HG02870 (cell line): ENCODE data around the gene GPBP1L1.

Experiments
- ATAC-seq: cut with Tn5 transposase; IDR thresholded peaks from one replicate; pipeline ENCODE4 v1.9.1; 2021; ENCODE audit warnings: mild to moderate bottlenecking, moderate library complexity; ENCODE audit not compliant: unreplicated experiment

GPBP1L1 gene

GRCh38 chr1:45643978-45644377 is 42.4 kb downstream of the GPBP1L1 start:
- ATAC-seq = no peak

DNA sequence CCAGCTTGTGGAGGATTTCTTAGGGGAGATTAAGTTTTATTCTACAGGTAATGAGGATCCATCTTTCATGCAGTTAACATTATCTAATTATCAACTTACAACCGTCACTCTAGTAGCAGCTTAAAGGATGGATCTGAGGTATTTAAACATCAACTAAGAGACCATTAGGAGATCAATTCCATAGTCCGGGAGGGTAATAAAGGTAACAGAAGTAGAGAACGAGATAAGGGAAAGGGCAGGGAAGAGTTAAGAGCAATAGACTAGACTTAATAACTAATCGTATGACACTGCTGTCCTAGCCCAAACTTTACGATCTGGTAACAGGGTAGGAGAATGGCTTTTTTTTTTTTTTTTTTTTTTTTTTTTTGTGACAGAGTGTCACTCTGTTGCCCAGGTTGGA is 43.0 kb downstream of the GPBP1L1 start:
- ATAC-seq = no peak

GRCh38 chr1:45640293-45640692 is 46.0 kb downstream of the GPBP1L1 start:
- no peak for ATAC-seq

DNA sequence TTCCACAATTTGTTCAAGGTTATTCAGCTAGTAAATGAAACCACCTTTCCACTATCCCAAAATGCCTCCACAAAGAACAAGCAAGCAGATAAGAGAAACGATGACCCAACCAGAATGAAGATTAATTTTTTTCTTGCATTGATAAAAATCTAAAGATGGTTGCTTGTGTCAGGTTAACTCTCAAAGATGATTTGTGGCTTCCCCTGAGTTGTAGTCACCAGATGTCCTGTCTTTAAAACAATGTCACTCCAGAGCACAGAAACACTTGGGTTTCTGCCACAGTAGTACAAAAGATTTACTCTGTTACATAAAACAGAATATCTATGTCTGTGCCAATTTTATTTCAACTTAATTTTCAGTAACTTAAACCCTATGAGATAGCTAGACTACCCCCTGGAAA is 51.1 kb downstream of the GPBP1L1 start:
- ATAC-seq = no peak

GRCh38 chr1:45630429-45630828 is 55.9 kb downstream of the GPBP1L1 start:
- ATAC-seq = no peak

- no peak for ATAC-seq
These were observed 57.3 kb downstream of the GPBP1L1 start for GRCh38 chr1:45629035-45629434.

DNA sequence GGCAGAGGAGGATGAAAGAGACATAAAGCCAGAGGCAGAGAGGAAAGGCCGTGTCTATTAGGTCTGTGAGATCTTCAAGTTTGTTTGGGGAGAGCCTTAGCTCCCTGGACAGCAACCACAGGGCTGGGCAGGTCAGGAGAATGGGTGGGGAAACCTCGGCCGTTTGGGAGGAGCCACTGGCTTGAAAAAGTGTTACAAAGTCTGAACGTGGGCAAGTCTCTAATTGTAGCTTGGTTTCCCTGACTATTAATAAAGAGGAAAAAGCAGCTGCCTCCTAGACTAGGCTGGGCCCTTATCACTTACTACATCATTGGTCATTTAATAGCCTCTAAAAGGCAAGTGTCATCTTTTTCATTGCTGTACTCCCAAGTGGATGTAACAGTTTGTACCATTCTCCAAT is 62.4 kb downstream of the GPBP1L1 start, which contains the start of gene CCDC17:
Gene CCDC17 (minus strand): TSS at position 83 of the 400 bp plus-strand sequence. CDS start 145 bp downstream, outside the sequence.
- no peak for ATAC-seq

DNA sequence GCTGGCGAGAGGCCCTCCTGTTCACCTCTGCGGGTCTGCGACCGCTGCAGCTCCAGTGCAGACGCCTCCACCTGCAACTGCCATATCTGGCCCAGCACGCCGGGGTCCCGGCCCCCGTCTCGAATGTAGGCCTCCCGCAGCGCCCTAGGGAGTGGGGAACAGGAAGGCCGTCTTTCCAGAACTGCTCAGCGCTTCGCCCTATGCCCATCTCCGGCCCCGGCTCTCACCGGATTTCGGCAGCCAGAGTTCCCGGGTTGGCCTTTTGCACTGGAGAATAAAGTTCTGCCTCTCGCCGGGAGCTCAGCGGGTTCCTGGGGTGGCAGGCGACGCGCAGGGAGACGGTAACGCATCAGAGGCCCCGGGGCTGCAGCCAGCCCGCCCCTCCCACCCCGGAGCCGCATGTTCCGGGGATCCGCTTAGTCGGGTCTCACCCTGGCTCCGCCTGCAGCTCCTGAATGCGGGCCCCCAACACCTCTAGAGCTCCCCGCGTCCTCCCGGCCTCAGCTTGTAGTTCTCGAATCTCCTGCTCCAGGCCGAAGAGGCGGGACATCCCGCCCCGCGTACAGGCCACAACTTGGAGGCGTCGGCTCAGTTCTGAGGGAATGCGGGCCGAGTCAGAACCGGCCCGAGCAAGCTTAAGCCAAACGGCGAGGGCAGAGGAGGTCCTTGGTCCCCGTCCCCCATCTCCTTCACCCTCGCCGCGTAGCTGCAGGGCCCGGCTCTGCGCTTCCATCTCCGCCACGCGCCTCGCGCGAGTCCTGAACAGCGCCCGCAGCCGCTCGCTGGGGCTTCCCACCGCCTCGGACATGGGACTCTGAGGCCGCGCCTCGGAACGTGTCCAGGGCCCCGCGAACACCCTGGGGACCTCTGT is 63.6 kb downstream of the GPBP1L1 start:
- ATAC-seq = no peak

DNA sequence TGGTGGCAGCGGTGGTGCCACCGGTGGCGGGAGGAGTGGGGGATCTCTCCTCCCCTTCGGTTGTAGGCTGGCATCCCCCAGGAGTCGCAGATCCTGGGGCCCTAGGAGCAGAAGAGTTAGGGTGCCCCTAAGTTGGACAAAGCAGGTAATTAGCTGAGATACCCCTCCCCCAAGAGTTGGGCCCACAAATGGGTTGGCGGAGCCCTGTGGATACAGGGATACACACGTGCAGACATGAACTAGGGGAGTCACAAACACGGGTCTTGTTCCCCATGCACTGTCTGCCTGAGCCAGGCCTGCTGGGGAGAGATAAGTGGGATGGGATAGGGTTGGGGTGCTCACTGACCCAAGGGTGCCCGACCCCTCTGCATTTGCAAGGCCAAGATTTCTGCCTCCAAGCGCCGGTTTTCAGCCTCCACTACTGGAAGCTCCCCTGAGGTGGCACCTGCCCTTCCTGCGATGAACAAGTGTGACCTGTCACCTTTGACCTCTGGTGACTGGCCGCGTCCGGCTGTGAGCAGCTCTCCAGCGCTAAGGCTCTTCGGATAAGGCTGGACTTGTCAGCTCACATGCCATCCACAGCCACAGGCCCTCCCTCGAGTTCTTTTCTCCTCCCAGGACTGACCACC is 64.3 kb downstream of the GPBP1L1 start:
- ATAC-seq = no peak

- ATAC-seq = no peak
These were observed 64.9 kb downstream of the GPBP1L1 start for GRCh38 chr1:45621501-45621836.

DNA sequence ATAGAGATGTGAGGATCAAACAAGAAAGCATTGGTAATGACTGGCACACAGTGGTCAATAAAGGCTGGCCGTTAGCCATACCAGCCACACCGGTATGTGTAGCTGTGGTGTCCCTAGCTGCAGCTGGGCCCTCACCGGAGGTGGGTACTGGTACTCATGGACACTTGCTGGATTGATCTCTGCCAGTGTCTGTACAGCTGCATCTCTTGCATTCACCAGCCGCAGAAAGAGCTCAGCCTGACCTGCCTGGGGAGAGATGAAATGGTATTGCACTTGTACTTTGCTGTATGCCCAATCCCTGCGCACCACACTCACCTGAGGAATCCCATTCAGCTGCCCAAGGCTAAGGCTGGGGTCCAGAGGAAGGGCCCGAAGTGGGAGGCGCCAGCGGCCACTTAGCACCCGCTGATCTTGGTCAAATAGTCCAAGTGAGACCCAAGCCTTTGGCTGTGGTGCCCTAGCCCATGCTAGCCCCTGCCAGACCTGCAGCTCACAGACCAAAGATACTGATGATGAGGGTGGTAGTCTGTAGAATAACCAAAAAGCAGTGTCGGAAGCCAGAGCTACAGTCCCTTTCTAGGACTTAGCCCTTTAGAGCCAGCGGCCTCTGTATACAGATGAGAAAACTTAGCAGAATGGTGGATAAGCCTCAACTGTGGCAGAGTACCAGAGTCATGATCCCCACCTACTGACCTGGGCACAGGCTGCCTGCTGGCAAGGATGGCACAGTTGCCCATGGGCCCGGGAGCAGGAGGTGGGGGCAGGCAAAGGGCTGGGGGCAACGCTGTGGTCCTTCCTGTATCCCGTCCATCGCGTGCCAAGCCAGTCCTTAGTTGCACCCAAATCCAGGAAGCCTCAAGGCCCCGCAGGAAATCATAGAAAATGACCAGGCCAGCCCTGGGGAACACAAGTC is 65.5 kb downstream of the GPBP1L1 start:
- ATAC-seq = no peak

DNA sequence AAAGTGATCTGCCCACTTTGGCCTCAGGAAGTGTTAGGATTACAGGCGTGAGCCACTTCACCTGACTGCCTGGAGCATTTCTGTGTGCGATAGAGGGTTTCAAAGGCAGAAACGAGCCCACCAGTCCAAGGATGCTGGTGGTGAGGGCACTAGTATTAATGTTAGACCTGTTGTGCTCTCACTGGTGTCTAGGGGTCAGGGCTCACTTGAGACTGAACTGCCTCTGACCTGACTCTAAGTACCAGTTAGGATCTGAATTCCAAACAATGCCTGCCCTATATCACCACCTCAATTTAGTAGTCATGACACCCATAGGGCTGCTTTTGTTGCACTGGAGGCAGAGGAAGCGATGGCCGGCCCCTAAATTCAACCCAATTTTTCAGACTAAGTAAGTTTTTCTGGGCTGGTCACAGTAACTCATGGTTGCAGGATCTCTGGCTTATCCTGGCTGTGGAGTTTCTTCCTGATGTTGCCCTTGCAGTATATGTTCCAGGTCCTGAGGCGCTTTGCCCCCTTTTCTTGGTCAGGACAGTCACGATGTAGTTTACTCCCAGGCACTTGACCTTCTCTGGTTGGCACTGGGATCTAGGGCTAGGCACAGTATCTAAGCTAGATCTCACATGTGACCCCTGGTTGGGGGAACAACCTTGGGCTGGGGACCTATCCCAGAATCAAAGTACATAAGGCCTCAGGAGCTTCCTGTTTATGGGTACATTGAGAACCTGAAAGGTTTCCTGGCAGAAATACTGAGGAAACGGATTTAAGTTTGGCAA is 67.0 kb downstream of the GPBP1L1 start:
- no peak for ATAC-seq

GRCh38 chr1:45617618-45618017 is 68.7 kb downstream of the GPBP1L1 start:
- no peak for ATAC-seq

GRCh38 chr1:45615885-45616284 is 70.4 kb downstream of the GPBP1L1 start:
- no peak for ATAC-seq

DNA sequence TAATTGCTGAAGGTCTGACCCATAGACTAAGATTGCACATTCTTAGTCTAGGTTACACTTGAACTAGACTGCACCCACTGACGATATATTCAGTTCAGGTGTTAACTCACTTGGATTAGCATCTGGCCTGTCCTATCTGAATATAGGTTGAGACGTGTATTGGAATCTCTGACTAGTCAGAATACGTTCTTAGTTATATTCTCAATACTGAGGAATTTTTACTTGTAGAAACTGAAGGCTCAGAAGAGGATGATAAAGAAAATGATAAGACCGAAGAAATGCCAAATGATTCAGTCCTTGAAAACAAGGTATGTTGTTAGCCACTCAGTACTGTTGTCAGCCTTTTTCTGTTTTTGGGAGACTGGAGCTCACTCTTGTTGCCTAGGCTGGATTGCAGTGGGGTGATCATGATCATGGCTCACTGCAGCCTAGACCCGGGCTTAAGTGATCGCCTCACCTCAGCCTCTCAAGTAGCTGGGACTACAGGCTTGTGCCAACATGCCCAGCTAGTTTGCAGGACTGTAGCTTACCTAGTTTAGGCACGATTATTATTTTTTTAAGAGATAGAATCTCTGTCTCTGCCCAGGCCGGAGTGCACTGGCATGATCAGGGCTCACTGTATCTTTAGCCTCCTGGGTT is 73.3 kb downstream of the GPBP1L1 start:
- no peak for ATAC-seq

DNA sequence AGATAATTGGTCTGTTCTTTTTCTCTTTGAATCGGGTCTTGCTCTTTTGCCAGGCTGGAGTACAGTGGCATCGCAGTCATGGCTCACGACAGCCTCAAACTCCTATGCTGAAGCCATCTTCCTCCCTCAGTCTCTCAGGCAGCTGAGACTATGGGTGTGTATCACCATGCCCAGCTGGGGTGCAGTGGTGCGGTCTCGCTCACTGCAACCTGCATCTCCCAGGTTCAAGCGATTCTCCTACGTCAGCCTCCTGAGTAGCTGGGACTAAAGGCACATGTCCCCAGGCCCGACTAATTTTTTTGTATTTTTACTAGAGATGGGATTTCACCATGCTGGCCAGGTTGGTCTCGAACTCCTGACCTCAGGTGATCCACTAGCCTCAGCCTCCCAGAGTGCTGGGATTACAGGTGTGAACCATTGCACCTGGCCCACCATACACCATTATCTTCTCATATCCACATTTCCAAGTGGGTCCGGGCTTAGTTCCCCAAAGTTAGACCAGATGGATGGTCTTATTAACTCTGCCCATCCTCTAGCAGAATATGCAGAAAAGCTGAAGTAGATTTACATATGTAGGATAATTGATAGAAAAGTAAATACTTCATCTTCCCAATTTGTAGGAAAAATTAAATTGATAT is 75.6 kb downstream of the GPBP1L1 start:
- no peak for ATAC-seq

DNA sequence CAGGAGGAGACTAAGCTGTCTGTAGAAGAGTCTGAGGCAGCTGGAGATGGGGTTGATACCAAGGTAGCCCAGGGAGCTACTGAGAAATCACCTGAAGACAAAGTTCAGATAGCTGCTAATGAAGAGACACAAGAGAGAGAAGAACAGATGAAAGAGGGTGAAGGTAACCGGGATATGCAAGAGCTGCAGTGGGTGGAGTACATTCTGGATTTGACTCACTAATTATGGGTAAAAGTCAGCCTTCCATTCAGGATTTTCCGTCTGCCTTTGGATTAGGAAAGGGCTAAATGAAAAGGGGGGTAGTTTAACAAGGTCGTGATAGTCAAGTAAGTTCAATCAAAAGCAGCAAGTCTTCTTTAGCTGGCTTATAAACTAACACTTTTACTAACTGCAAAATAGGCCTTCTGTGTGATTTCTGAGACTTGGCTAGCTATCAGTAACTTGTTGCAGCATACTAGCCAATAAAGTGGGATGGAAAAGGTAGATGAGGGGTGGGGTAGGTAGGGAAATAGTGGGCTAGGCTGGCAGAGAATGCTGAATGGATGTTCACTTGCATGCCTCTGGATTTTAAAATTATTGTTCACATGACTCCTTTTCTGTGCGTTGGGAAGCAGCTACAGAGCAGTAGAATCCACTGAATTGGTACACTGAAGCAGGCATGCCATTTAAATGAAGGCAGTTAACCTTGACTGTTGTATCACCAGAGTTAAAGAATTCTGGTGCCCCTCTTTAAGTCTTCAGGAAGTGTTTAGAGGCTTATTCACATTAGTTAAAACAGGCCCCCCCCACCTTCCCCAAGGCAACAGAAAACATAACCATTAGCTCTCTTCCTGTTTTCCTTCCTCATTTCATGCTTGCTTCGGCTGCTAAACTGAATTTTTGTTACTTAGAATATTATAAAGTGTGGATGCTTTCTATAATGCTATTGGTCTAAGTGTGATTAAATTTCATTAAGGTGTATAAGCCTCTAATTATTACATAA is 77.9 kb downstream of the GPBP1L1 start:
- ATAC-seq = no peak

DNA sequence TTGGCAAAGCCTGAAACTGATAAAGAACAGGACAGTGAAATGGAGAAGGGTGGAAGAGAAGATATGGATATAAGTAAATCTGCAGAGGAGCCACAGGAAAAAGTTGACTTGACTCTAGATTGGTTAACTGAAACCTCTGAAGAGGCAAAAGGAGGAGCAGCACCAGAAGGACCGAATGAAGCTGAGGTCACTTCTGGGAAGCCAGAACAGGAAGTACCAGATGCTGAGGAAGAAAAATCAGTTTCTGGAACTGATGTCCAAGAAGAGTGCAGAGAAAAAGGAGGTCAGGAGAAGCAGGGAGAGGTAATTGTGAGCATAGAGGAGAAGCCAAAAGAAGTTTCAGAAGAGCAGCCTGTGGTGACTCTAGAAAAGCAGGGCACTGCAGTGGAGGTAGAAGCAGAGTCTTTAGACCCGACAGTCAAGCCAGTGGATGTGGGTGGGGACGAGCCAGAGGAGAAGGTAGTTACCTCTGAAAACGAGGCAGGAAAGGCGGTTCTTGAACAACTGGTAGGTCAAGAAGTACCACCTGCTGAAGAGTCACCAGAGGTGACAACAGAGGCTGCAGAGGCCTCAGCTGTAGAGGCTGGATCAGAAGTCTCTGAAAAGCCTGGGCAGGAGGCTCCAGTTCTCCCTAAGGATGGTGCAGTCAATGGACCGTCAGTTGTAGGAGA is 78.8 kb downstream of the GPBP1L1 start:
- ATAC-seq = no peak
